KMS-11 (cell line): ENCODE results near the gene ZNF75A.

Experiments used
- H2AFZ ChIP-seq: fragments of 200-600 bp; sonication (generic); 2 replicates; pipeline ENCODE4 v1.6.1; 2016; ENCODE audit warnings: antibody characterized with exemption, mixed run types, low read depth
- H3K27ac ChIP-seq: fragments of 200-600 bp; sonication (generic); 2 replicates; pipeline ENCODE4 v1.6.1; 2016; ENCODE audit warnings: mild to moderate bottlenecking, mixed run types
- H3K27me3 ChIP-seq: fragments of 200-600 bp; sonication (generic); 2 replicates; pipeline ENCODE4 v1.6.1; 2017; ENCODE audit warnings: mild to moderate bottlenecking, low read depth, mixed run types, moderate library complexity; ENCODE audit not compliant: insufficient read depth
- H3K36me3 ChIP-seq: fragments of 200-600 bp; sonication (generic); 2 replicates; pipeline ENCODE4 v1.6.1; 2017; ENCODE audit warnings: mild to moderate bottlenecking, mixed run types; ENCODE audit not compliant: insufficient read depth
- H3K4me1 ChIP-seq: fragments of 200-600 bp; sonication (generic); 2 replicates; pipeline ENCODE4 v1.6.1; 2016; ENCODE audit warnings: mild to moderate bottlenecking, low read depth, mixed run types; ENCODE audit not compliant: poor library complexity, severe bottlenecking
- H3K4me2 ChIP-seq: fragments of 200-600 bp; sonication (generic); 2 replicates; pipeline ENCODE4 v1.7.0; 2016; ENCODE audit warnings: mild to moderate bottlenecking, mixed run types
- H3K4me3 ChIP-seq: fragments of 200-600 bp; sonication (generic); IDR thresholded peaks from 2 replicates; pipeline ENCODE4 v1.6.1; 2017; ENCODE audit warnings: low read depth, low read length, mixed read lengths; ENCODE audit not compliant: insufficient read depth
- H3K79me2 ChIP-seq: fragments of 200-600 bp; sonication (generic); 2 replicates; pipeline ENCODE4 v1.6.1; 2016; ENCODE audit warnings: low read depth, mixed run types; ENCODE audit not compliant: insufficient read depth
- H3K9ac ChIP-seq: fragments of 200-600 bp; sonication (generic); 2 replicates; pipeline ENCODE4 v1.6.1; 2016; ENCODE audit warnings: mild to moderate bottlenecking, mixed run types
- H4K20me1 ChIP-seq: fragments of 200-600 bp; sonication (generic); 2 replicates; pipeline ENCODE4 v1.6.1; 2016; ENCODE audit warnings: mild to moderate bottlenecking, mixed run types; ENCODE audit not compliant: insufficient read depth
- TF ChIP-seq, protein P1 (sequence below): fragments of 200-600 bp; sonication (generic); conservative IDR thresholded peaks from 2 replicates; pipeline ENCODE4 v1.6.1; 2017; ENCODE audit warnings: low read depth, mild to moderate bottlenecking, antibody characterized with exemption, low read length, moderate library complexity, mixed read lengths

The ZNF75A gene

DNA sequence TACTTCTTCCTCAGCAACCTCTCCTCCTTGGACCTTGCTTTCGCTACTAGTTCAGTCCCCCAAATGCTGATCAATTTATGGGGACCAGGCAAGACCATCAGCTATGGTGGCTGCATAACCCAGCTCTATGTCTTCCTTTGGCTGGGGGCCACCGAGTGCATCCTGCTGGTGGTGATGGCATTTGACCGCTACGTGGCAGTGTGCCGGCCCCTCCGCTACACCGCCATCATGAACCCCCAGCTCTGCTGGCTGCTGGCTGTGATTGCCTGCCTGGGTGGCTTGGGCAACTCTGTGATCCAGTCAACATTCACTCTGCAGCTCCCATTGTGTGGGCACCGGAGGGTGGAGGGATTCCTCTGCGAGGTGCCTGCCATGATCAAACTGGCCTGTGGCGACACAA is 50.8 kb downstream of the ZNF75A start:
- H3K27me3 ChIP-seq, result no peaks in the 10 kb centered on the region
- TF ChIP-seq, protein P1, sequence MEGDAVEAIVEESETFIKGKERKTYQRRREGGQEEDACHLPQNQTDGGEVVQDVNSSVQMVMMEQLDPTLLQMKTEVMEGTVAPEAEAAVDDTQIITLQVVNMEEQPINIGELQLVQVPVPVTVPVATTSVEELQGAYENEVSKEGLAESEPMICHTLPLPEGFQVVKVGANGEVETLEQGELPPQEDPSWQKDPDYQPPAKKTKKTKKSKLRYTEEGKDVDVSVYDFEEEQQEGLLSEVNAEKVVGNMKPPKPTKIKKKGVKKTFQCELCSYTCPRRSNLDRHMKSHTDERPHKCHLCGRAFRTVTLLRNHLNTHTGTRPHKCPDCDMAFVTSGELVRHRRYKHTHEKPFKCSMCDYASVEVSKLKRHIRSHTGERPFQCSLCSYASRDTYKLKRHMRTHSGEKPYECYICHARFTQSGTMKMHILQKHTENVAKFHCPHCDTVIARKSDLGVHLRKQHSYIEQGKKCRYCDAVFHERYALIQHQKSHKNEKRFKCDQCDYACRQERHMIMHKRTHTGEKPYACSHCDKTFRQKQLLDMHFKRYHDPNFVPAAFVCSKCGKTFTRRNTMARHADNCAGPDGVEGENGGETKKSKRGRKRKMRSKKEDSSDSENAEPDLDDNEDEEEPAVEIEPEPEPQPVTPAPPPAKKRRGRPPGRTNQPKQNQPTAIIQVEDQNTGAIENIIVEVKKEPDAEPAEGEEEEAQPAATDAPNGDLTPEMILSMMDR, result no peak
- H3K79me2 ChIP-seq, result no peaks in the 10 kb centered on the region
- peaks cover 27% of the 10 kb centered on the region for H3K4me1 ChIP-seq
- no peak overlapping the region for H3K4me3 ChIP-seq
- H3K27ac ChIP-seq, result no peak overlapping the region
- H4K20me1 ChIP-seq, result no peaks in the 10 kb centered on the region
- H3K4me2 ChIP-seq, result no peak overlapping the region
- no peaks in the 10 kb centered on the region for H3K36me3 ChIP-seq
- H2AFZ ChIP-seq, result no peak overlapping the region
- no peak overlapping the region for H3K9ac ChIP-seq

- H3K4me2 ChIP-seq, result no peak overlapping the region
- H3K4me3 ChIP-seq, result no peak overlapping the region
- H3K9ac ChIP-seq, result no peak overlapping the region
- no peaks in the 10 kb centered on the region for H3K27me3 ChIP-seq
- H2AFZ ChIP-seq, result no peak overlapping the region
- H3K27ac ChIP-seq, result no peak overlapping the region
- peaks cover 9% of the 10 kb centered on the region for H3K4me1 ChIP-seq
- TF ChIP-seq, protein P1, result no peak
- H3K36me3 ChIP-seq, result no peaks in the 10 kb centered on the region
- H4K20me1 ChIP-seq, result no peaks in the 10 kb centered on the region
- no peaks in the 10 kb centered on the region for H3K79me2 ChIP-seq
Measured at GRCh38 chr16:3358871-3359270, 53.6 kb downstream of the ZNF75A start.

DNA sequence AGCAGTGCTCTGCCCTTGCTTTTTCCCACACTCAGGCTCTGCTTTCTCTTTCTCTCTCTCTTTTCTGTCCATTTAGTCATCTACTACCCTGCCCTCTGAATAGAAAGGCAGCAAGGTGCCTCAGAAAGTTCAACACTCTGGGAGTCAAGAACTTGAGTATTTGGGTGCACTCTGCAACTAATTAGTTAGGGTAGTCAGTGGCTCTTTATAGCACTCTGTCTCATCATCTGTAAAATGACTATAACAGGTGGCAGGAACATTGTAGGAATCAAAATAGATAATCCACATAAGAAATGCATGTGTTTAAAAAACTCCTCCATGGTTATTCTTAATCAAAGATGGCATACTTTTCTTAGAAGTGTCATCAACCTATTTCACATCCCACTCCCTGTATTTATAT is 57.6 kb downstream of the ZNF75A start:
- Histone ChIP-seq H4K20me1 (no peaks in the 10 kb centered on the region), H3K27ac (no peak overlapping the region), H3K27me3 (no peaks in the 10 kb centered on the region), H3K79me2 (no peaks in the 10 kb centered on the region), H3K4me1 (no peaks in the 10 kb centered on the region), H2AFZ (no peak overlapping the region), H3K36me3 (no peaks in the 10 kb centered on the region), H3K4me3 (no peak overlapping the region), H3K4me2 (no peak overlapping the region), H3K9ac (no peak overlapping the region)
- TF ChIP-seq, protein P1, result no peak

GRCh38 chr16:3363793-3364192 is 58.5 kb downstream of the ZNF75A start:
- Histone ChIP-seq H3K36me3 (no peaks in the 10 kb centered on the region), H3K79me2 (no peaks in the 10 kb centered on the region), H3K4me3 (no peak overlapping the region), H3K4me2 (no peak overlapping the region), H4K20me1 (no peaks in the 10 kb centered on the region), H2AFZ (no peak overlapping the region), H3K27ac (no peak overlapping the region), H3K9ac (no peak overlapping the region), H3K27me3 (no peaks in the 10 kb centered on the region), H3K4me1 (no peaks in the 10 kb centered on the region)
- TF ChIP-seq, protein P1, result no peak
